HuH-7 (cell line): ENCODE measurements around the gene RFX1.

Experiments
- DNase-seq: peaks from one replicate; pipeline ENCODE4 v3.0.0; 2011; ENCODE audit warnings: low spot score

Gene RFX1

GRCh38 chr19:13995878-13996765 is 10.0 kb downstream of the RFX1 start:
- peak; percentile 3 for DNase-seq

- DNase-seq: no peak
Measured at GRCh38 chr19:13995017-13995728, 10.9 kb downstream of the RFX1 start.

- no peak for DNase-seq
Measured at GRCh38 chr19:13993590-13994300, 12.4 kb downstream of the RFX1 start.

- no peak for DNase-seq
Measured at GRCh38 chr19:13992025-13992424, 14.1 kb downstream of the RFX1 start.

GRCh38 chr19:13990085-13990484 is 16.0 kb downstream of the RFX1 start:
- no peak for DNase-seq

GRCh38 chr19:13989487-13989886 is 16.6 kb downstream of the RFX1 start:
- no peak for DNase-seq

GRCh38 chr19:13987101-13987890 is 18.8 kb downstream of the RFX1 start:
- no peak for DNase-seq

GRCh38 chr19:13986348-13986904 is 19.7 kb downstream of the RFX1 start:
- DNase-seq: no peak

- no peak for DNase-seq
Measured at GRCh38 chr19:13985771-13986347, 20.3 kb downstream of the RFX1 start.

GRCh38 chr19:13984875-13985741 is 21.0 kb downstream of the RFX1 start:
- no peak for DNase-seq

- DNase-seq: no peak
Measured at GRCh38 chr19:13984186-13984585, 21.9 kb downstream of the RFX1 start.

- no peak for DNase-seq
Measured at GRCh38 chr19:13983213-13983889, 22.8 kb downstream of the RFX1 start.

GRCh38 chr19:13982773-13983172 is 23.3 kb downstream of the RFX1 start:
- no peak for DNase-seq

GRCh38 chr19:13981988-13982501 is 24.1 kb downstream of the RFX1 start:
- DNase-seq: no peak

GRCh38 chr19:13981467-13981866 is 24.7 kb downstream of the RFX1 start:
- DNase-seq: no peak

GRCh38 chr19:13981021-13981420 is 25.1 kb downstream of the RFX1 start:
- DNase-seq: no peak

- no peak for DNase-seq
Measured at GRCh38 chr19:13980340-13980739, 25.8 kb downstream of the RFX1 start.

- no peak for DNase-seq
Measured at GRCh38 chr19:13979686-13980085, 26.4 kb downstream of the RFX1 start.

- no peak for DNase-seq
Measured at GRCh38 chr19:13979244-13979615, 26.9 kb downstream of the RFX1 start.
